Measurements from ENCODE around the gene PEAK3. TPM values are rescaled to one million over a fixed set of nuclear protein-coding genes. Genes with fewer than 3 reads are reported as not detected.

PEAK3 gene
- total and polyA plus RNA-seq, 10 of the 15 experiments (the other 5 are each of a cell fraction or from before 2014, with no cell fraction given) = 0.03 to 0.10 (median 0.05) TPM; not detected in 7

GRCh38 chr19:2236314-2237050, 45.5 kb downstream of the PEAK3 start, which contains the start of the genes PLEKHJ1 and SF3A2 (continued):
- peak; percentile 84 for TF ChIP-seq DPF2 (IDR thresholded peaks at IDR 0.05)
- no peak for TF ChIP-seq BMI1 (IDR thresholded peaks at IDR 0.05; ENCODE audit: borderline replicate concordance)
- peak; percentile 73 for TF ChIP-seq POU2F2 (IDR thresholded peaks at IDR 0.05; ENCODE audit: borderline replicate concordance, low read depth, low read length)
- TF ChIP-seq, protein P1, sequence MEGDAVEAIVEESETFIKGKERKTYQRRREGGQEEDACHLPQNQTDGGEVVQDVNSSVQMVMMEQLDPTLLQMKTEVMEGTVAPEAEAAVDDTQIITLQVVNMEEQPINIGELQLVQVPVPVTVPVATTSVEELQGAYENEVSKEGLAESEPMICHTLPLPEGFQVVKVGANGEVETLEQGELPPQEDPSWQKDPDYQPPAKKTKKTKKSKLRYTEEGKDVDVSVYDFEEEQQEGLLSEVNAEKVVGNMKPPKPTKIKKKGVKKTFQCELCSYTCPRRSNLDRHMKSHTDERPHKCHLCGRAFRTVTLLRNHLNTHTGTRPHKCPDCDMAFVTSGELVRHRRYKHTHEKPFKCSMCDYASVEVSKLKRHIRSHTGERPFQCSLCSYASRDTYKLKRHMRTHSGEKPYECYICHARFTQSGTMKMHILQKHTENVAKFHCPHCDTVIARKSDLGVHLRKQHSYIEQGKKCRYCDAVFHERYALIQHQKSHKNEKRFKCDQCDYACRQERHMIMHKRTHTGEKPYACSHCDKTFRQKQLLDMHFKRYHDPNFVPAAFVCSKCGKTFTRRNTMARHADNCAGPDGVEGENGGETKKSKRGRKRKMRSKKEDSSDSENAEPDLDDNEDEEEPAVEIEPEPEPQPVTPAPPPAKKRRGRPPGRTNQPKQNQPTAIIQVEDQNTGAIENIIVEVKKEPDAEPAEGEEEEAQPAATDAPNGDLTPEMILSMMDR (IDR thresholded peaks at IDR 0.05 in 2 of 3, conservative IDR thresholded peaks at IDR 0.05 in 1 of 3; ENCODE audit: control insufficient read depth in 2 of 3, extremely low read depth in 1 of 3, insufficient read depth in 1 of 3, low read depth in 3 of 3, low read length in 3 of 3) = peak; percentile 99 to 100 (median 99); a peak in 5 of 6 replicates
- peak; percentile 75 for TF ChIP-seq GATAD2B (conservative IDR thresholded peaks at IDR 0.05; ENCODE audit: low read depth)
- TF ChIP-seq, protein P2, sequence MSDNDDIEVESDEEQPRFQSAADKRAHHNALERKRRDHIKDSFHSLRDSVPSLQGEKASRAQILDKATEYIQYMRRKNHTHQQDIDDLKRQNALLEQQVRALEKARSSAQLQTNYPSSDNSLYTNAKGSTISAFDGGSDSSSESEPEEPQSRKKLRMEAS (IDR thresholded peaks at IDR 0.05; ENCODE audit: low read depth, low read length) = peak; percentile 74
- peak; percentile 41 for TF ChIP-seq E2F8 (IDR thresholded peaks at IDR 0.05; ENCODE audit: low read depth, partially characterized antibody)
- TF ChIP-seq RB1 (IDR thresholded peaks at IDR 0.05; ENCODE audit: borderline replicate concordance) = peak; percentile 80; the same call in 1 of the 2 replicates
- no peak for TF ChIP-seq IRF4 (IDR thresholded peaks at IDR 0.05; ENCODE audit: low read depth, low read length)
- TF ChIP-seq TCF12 (IDR thresholded peaks at IDR 0.05; ENCODE audit: low read depth, low read length) = 0 out of 2 replicates have a peak, but pooled peaks have one; percentile 37
- TF ChIP-seq NFYA (IDR thresholded peaks at IDR 0.05; ENCODE audit: borderline replicate concordance, low read depth, low read length) = no peak
- TF ChIP-seq BHLHE40 (IDR thresholded peaks at IDR 0.05; ENCODE audit: borderline replicate concordance in 1 of 2, low read depth in 2 of 2, low read length in 1 of 2) = peak in 1 of 2 experiments; percentile 67; a peak in 3 of 4 replicates
- TF ChIP-seq ESRRA (IDR thresholded peaks at IDR 0.05; ENCODE audit: low read length) = no peak
- 0 out of 2 replicates have a peak, but pooled peaks have one; percentile 43 for TF ChIP-seq CREB1 (IDR thresholded peaks at IDR 0.05; ENCODE audit: low read depth)
- TF ChIP-seq CEBPB (IDR thresholded peaks at IDR 0.05; ENCODE audit: borderline replicate concordance in 1 of 2, low read depth in 2 of 2, low read length in 2 of 2) = no peak
- TF ChIP-seq ZNF217 (IDR thresholded peaks at IDR 0.05) = peak; percentile 36; the same call in 1 of the 2 replicates
- 0 out of 2 replicates have a peak, but pooled peaks have one; percentile 5 for TF ChIP-seq SPI1 (IDR thresholded peaks at IDR 0.05; ENCODE audit: borderline replicate concordance, insufficient read depth, low read depth, low read length)
- TF ChIP-seq PML (IDR thresholded peaks at IDR 0.05; ENCODE audit: low read length) = peak; percentile 83; the same call in 1 of the 2 replicates
- 0 out of 2 replicates have a peak, but pooled peaks have one; percentile 16 for TF ChIP-seq NFYB (IDR thresholded peaks at IDR 0.05; ENCODE audit: insufficient read depth, low read depth, low read length)
- TF ChIP-seq, protein P3, sequence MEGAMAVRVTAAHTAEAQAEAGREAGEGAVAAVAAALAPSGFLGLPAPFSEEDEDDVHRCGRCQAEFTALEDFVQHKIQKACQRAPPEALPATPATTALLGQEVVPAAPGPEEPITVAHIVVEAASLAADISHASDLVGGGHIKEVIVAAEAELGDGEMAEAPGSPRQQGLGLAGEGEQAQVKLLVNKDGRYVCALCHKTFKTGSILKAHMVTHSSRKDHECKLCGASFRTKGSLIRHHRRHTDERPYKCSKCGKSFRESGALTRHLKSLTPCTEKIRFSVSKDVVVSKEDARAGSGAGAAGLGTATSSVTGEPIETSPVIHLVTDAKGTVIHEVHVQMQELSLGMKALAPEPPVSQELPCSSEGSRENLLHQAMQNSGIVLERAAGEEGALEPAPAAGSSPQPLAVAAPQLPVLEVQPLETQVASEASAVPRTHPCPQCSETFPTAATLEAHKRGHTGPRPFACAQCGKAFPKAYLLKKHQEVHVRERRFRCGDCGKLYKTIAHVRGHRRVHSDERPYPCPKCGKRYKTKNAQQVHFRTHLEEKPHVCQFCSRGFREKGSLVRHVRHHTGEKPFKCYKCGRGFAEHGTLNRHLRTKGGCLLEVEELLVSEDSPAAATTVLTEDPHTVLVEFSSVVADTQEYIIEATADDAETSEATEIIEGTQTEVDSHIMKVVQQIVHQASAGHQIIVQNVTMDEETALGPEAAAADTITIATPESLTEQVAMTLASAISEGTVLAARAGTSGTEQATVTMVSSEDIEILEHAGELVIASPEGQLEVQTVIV (IDR thresholded peaks at IDR 0.05; ENCODE audit: borderline replicate concordance, partially characterized antibody) = peak; percentile 61
- peak; percentile 65; the same call in 1 of the 2 replicates for TF ChIP-seq NR2F1 (conservative IDR thresholded peaks at IDR 0.05)
- peak; percentile 78 for TF ChIP-seq SMC3 (IDR thresholded peaks at IDR 0.05; ENCODE audit: borderline replicate concordance, low read length)
- peak; percentile 93 for TF ChIP-seq POLR2A (IDR thresholded peaks at IDR 0.05; ENCODE audit: low read depth, low read length)
